ENCODE measurements around the gene ANKRD33B. TPM values are rescaled to one million over a fixed set of nuclear protein-coding genes. Genes with fewer than 3 reads are reported as not detected.
A peak's percentile ranks its signal among the peaks of the same experiment; 100 is the strongest.

The ANKRD33B gene
- total and polyA plus RNA-seq, 7 experiments from 2014 or later = 0.20 to 10.1 (median 0.75) TPM; not detected in 1

GRCh38 chr5:10590226-10590999, 26.5 kb downstream of the ANKRD33B start:
- Histone ChIP-seq H3K4me1 (ENCODE audit: control insufficient read depth in 2 of 2, insufficient read depth in 2 of 2, low read length in 2 of 2) (no peaks in the 10 kb centered on the region), H3K27ac (ENCODE audit: low read depth, low read length) (no peak overlapping the region), H3K36me3 (ENCODE audit: control insufficient read depth in 2 of 3, insufficient read depth in 3 of 3, low read length in 3 of 3) (no peaks in the 10 kb centered on the region), H3K27me3 (ENCODE audit: control insufficient read depth in 2 of 2, insufficient read depth in 2 of 2, low read length in 2 of 2) (no peaks in the 10 kb centered on the region), H3K9me3 (ENCODE audit: control insufficient read depth in 2 of 3, low read length in 3 of 3) (peaks cover 0 to 4% (median 0%) of the 10 kb centered on the region in 3 experiments), H3K4me3 (ENCODE audit: low read length) (no peak overlapping the region)
- ATAC-seq = no peak
- no peak for DNase-seq
- Mint-ChIP-seq H3K9me3 (peaks cover 4 to 15% (median 10%) of the 10 kb centered on the region in 11 donors), H3K4me3 (no peak overlapping the region), H3K27me3 (peaks cover 3 to 16% (median 5%) of the 10 kb centered on the region in 5 donors), H3K4me1 (peaks cover 0 to 44% (median 4%) of the 10 kb centered on the region in 7 donors), H3K27ac (no peak overlapping the region), H3K36me3 (peaks cover 0 to 15% (median 7%) of the 10 kb centered on the region in 5 donors)
- intact Hi-C loops (cut with micrococcal nuclease) = no loop called here
- ChIA-PET POLR2A (no interaction called here), CTCF (no interaction called here)

- Histone ChIP-seq H3K27ac (ENCODE audit: low read depth, low read length) (no peak overlapping the region), H3K36me3 (ENCODE audit: control insufficient read depth in 2 of 3, insufficient read depth in 3 of 3, low read length in 3 of 3) (no peaks in the 10 kb centered on the region), H3K27me3 (ENCODE audit: control insufficient read depth in 2 of 2, insufficient read depth in 2 of 2, low read length in 2 of 2) (no peaks in the 10 kb centered on the region), H3K9me3 (ENCODE audit: control insufficient read depth in 2 of 3, low read length in 3 of 3) (peaks cover 0 to 4% (median 0%) of the 10 kb centered on the region in 3 experiments), H3K4me1 (ENCODE audit: control insufficient read depth in 2 of 2, insufficient read depth in 2 of 2, low read length in 2 of 2) (no peaks in the 10 kb centered on the region), H3K4me3 (ENCODE audit: low read length) (no peak overlapping the region)
- no peak overlapping the region for H3K27ac Mint-ChIP-seq
- H3K36me3 Mint-ChIP-seq = peaks cover 0 to 17% (median 7%) of the 10 kb centered on the region in 5 donors
- H3K9me3 Mint-ChIP-seq = peaks cover 4 to 15% (median 10%) of the 10 kb centered on the region in 11 donors
- CTCF ChIA-PET = interaction anchor here (0.7 kb wide), 2 partner anchors 25 to 340 kb away, joined by 3 read pairs; no protein-coding TSS in a partner anchor
- peaks cover 2 to 46% (median 7%) of the 10 kb centered on the region in 7 donors for H3K4me1 Mint-ChIP-seq
- no peak for DNase-seq
- POLR2A ChIA-PET = no interaction called here
- no peak overlapping the region for H3K4me3 Mint-ChIP-seq
- H3K27me3 Mint-ChIP-seq = peaks cover 3 to 16% (median 5%) of the 10 kb centered on the region in 5 donors
- no peak for ATAC-seq
- intact Hi-C loops (cut with micrococcal nuclease) = no loop called here
Observed at GRCh38 chr5:10591159-10591558, 27.3 kb downstream of the ANKRD33B start.

DNA sequence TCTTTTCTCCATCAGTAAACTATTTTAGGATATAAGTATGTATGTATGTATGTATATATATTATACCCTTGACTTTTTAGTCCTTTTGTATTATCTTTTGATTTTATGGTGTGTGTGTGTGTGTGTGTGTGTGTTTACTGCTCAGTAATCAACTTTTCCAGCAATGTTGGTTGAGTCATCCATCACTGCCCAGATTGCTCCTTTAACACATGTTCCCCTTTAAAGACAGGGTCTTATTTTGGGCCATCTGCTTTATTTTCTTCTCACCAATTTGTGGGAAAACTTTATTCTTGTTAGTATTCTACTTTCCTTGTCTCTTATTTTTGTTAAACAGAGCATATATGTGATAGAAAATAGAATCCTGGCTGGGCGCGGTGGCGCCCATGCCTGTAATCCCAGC, 28.1 kb downstream of the ANKRD33B start:
- Mint-ChIP-seq H3K27me3 (peaks cover 3 to 11% (median 5%) of the 10 kb centered on the region in 5 donors), H3K36me3 (peaks cover 0 to 22% (median 7%) of the 10 kb centered on the region in 5 donors), H3K9me3 (peaks cover 4 to 16% (median 11%) of the 10 kb centered on the region in 11 donors), H3K4me3 (no peak overlapping the region), H3K27ac (no peak overlapping the region), H3K4me1 (peaks cover 4 to 47% (median 9%) of the 10 kb centered on the region in 7 donors)
- POLR2A ChIA-PET = no interaction called here
- no peaks in the 10 kb centered on the region for H3K4me1 ChIP-seq (ENCODE audit: control insufficient read depth in 2 of 2, insufficient read depth in 2 of 2, low read length in 2 of 2)
- CTCF ChIA-PET = interaction anchor here (0.7 kb wide), 1 partner anchor 339 kb away, joined by 3 read pairs; no protein-coding TSS in a partner anchor
- no peaks in the 10 kb centered on the region for H3K36me3 ChIP-seq (ENCODE audit: control insufficient read depth in 2 of 3, insufficient read depth in 3 of 3, low read length in 3 of 3)
- peaks cover 0 to 4% (median 0%) of the 10 kb centered on the region in 3 experiments for H3K9me3 ChIP-seq (ENCODE audit: control insufficient read depth in 2 of 3, low read length in 3 of 3)
- DNase-seq (no peak), ATAC-seq (no peak)
- H3K27ac ChIP-seq (ENCODE audit: low read depth, low read length) = no peak overlapping the region
- intact Hi-C loops (cut with micrococcal nuclease) = no loop called here
- no peak overlapping the region for H3K4me3 ChIP-seq (ENCODE audit: low read length)
- H3K27me3 ChIP-seq (ENCODE audit: control insufficient read depth in 2 of 2, insufficient read depth in 2 of 2, low read length in 2 of 2) = no peaks in the 10 kb centered on the region

DNA sequence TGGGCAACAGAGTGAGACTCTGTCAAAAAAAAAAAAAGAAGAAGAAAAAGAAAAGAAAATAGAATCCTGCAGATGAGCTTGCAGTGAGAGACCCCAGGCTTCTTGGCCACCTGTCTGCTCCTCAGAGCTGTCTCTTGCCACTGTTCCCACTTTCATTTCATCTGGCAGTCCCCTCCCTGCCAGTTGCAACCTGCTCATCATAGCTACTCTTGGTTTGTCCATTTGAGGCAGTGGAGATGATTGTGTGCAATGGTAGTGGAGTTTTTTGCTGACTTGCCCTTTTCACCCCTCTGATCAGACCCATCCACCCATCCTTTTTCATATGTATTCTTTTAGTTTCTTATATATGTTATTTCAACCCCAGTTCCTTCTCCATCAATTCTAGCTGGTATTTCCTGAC, 28.7 kb downstream of the ANKRD33B start:
- Histone ChIP-seq H3K27me3 (ENCODE audit: control insufficient read depth in 2 of 2, insufficient read depth in 2 of 2, low read length in 2 of 2) (no peaks in the 10 kb centered on the region), H3K9me3 (ENCODE audit: control insufficient read depth in 2 of 3, low read length in 3 of 3) (peaks cover 0 to 4% (median 0%) of the 10 kb centered on the region in 3 experiments), H3K4me1 (ENCODE audit: control insufficient read depth in 2 of 2, insufficient read depth in 2 of 2, low read length in 2 of 2) (no peaks in the 10 kb centered on the region), H3K27ac (ENCODE audit: low read depth, low read length) (no peak overlapping the region), H3K36me3 (ENCODE audit: control insufficient read depth in 2 of 3, insufficient read depth in 3 of 3, low read length in 3 of 3) (no peaks in the 10 kb centered on the region), H3K4me3 (ENCODE audit: low read length) (no peak overlapping the region)
- no peak for ATAC-seq
- ChIA-PET CTCF (interaction anchor here (0.7 kb wide), 1 partner anchor 1049 kb away, joined by 3 read pairs; no protein-coding TSS in a partner anchor), POLR2A (no interaction called here)
- H3K27me3 Mint-ChIP-seq = peaks cover 3 to 11% (median 5%) of the 10 kb centered on the region in 5 donors
- peaks cover 0 to 26% (median 7%) of the 10 kb centered on the region in 5 donors for H3K36me3 Mint-ChIP-seq
- peaks cover 4 to 53% (median 9%) of the 10 kb centered on the region in 7 donors for H3K4me1 Mint-ChIP-seq
- no peak overlapping the region for H3K4me3 Mint-ChIP-seq
- H3K9me3 Mint-ChIP-seq = peaks cover 4 to 18% (median 13%) of the 10 kb centered on the region in 11 donors
- no peak overlapping the region for H3K27ac Mint-ChIP-seq
- intact Hi-C loops (cut with micrococcal nuclease) = no loop called here
- DNase-seq = peak in 1 of 9 donors; percentile 14

- POLR2A ChIA-PET = no interaction called here
- H3K4me1 ChIP-seq (ENCODE audit: control insufficient read depth in 2 of 2, insufficient read depth in 2 of 2, low read length in 2 of 2) = no peaks in the 10 kb centered on the region
- H3K9me3 Mint-ChIP-seq = peaks cover 4 to 22% (median 13%) of the 10 kb centered on the region in 11 donors
- peaks cover 3 to 11% (median 4%) of the 10 kb centered on the region in 5 donors for H3K27me3 Mint-ChIP-seq
- no peak overlapping the region for H3K4me3 Mint-ChIP-seq
- intact Hi-C loops (cut with micrococcal nuclease) = no loop called here
- H3K27ac Mint-ChIP-seq = no peak overlapping the region
- H3K27ac ChIP-seq (ENCODE audit: low read depth, low read length) = no peak overlapping the region
- no peaks in the 10 kb centered on the region for H3K36me3 ChIP-seq (ENCODE audit: control insufficient read depth in 2 of 3, insufficient read depth in 3 of 3, low read length in 3 of 3)
- H3K27me3 ChIP-seq (ENCODE audit: control insufficient read depth in 2 of 2, insufficient read depth in 2 of 2, low read length in 2 of 2) = no peaks in the 10 kb centered on the region
- peak in 1 of 9 donors; percentile 14 for DNase-seq
- H3K36me3 Mint-ChIP-seq = peaks cover 0 to 29% (median 7%) of the 10 kb centered on the region in 5 donors
- CTCF ChIA-PET = no interaction called here
- H3K4me1 Mint-ChIP-seq = peaks cover 4 to 54% (median 9%) of the 10 kb centered on the region in 7 donors
- H3K4me3 ChIP-seq (ENCODE audit: low read length) = no peak overlapping the region
- ATAC-seq = no peak
- H3K9me3 ChIP-seq (ENCODE audit: control insufficient read depth in 2 of 3, low read length in 3 of 3) = peaks cover 0 to 4% (median 0%) of the 10 kb centered on the region in 3 experiments
Observed at GRCh38 chr5:10593531-10594181, 29.8 kb downstream of the ANKRD33B start.

DNA sequence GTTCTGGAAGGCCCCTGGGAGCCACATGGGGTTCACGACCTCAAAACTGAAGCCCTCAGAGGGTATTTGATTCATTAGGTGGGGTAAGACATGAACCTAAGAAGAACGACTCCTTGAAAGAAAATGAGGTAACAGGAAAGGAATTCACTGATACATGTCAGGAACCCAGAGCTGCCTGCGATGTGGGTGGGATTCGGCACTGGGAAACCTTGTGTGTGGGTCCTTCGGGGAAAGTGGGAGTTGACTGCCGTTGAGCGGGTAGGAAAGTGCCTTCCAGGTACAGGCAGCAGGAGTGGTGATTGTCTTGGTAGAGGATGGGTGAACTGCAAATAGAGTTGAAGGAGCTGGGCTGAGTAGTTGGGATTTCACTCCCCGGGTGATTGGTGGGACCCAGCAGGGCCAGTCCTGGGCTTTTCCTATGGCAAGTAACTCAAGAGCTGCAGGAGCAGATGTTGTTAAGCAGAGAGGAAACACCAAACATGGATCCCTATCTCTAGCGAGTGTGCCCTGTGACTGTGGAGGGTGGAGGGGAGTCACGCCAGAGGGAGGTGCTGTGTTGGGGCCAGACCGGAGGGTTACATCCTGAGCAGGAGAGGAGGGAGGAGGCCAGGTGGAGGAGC, 30.8 kb downstream of the ANKRD33B start:
- DNase-seq (peak in 1 of 9 donors; percentile 19), ATAC-seq (no peak)
- Histone ChIP-seq H3K4me1 (ENCODE audit: control insufficient read depth in 2 of 2, insufficient read depth in 2 of 2, low read length in 2 of 2) (no peaks in the 10 kb centered on the region), H3K36me3 (ENCODE audit: control insufficient read depth in 2 of 3, insufficient read depth in 3 of 3, low read length in 3 of 3) (no peaks in the 10 kb centered on the region), H3K27ac (ENCODE audit: low read depth, low read length) (no peak overlapping the region), H3K27me3 (ENCODE audit: control insufficient read depth in 2 of 2, insufficient read depth in 2 of 2, low read length in 2 of 2) (no peaks in the 10 kb centered on the region), H3K9me3 (ENCODE audit: control insufficient read depth in 2 of 3, low read length in 3 of 3) (no peaks in the 10 kb centered on the region), H3K4me3 (ENCODE audit: low read length) (no peak overlapping the region)
- intact Hi-C loops (cut with micrococcal nuclease) = loop anchor here in 1 of 2 donors (5.0 kb wide), 2 partner anchors 32 to 43 kb away; partner anchors contain the start of gene ANKRD33B
- Mint-ChIP-seq H3K27me3 (peaks cover 0 to 8% (median 6%) of the 10 kb centered on the region in 5 donors), H3K4me1 (peaks cover 4 to 55% (median 8%) of the 10 kb centered on the region in 7 donors), H3K9me3 (peaks cover 2 to 21% (median 4%) of the 10 kb centered on the region in 11 donors), H3K27ac (peak overlapping the region in 1 of 9 donors; percentile 60), H3K36me3 (peaks cover 0 to 25% (median under 1%) of the 10 kb centered on the region in 5 donors), H3K4me3 (peak overlapping the region in 3 of 10 donors; percentile 15 to 44 (median 40))
- ChIA-PET CTCF (no interaction called here), POLR2A (no interaction called here)

All from naive thymus-derived CD4-positive, alpha-beta T cell (primary cell).